H1 (cell line): ENCODE results near the gene MSL1. TPM values are rescaled to one million over a fixed set of nuclear protein-coding genes. Genes with fewer than 3 reads are reported as not detected.

Source experiments
- CTCF ChIA-PET: fragments of 300-600 bp; sonication (Branson Sonifier 250); formaldehyde crosslinking; loops from one replicate; lab custom pipeline; 2021; ENCODE audit not compliant: partially characterized antibody; lab: Charles Lee
- POLR2A ChIA-PET: fragments of 300-600 bp; sonication (Branson Sonifier 250); formaldehyde crosslinking; loops from one replicate; lab custom pipeline; 2021; ENCODE audit warnings: inconsistent platforms; ENCODE audit not compliant: partially characterized antibody; lab: Charles Lee
- DNase-seq, 2 experiments: peaks; one replicate each; pipeline versions ENCODE4 v3.0.0 to v3.0.0-alpha.2; 2010 to 2022; ENCODE audit warnings: low spot score in 2 of 2, low read depth in 1 of 2, mixed read lengths in 1 of 2
- FAIRE-seq: peaks from 2 replicates; lab custom pipeline; 2011; peaks lifted over from hg19 to GRCh38; lab: Jason Lieb, UNC
- H2AFZ ChIP-seq: 2 replicates; pipeline ENCODE4 v1.8.1; 2012; ENCODE audit warnings: low read length, inconsistent platforms
- H2AK5ac ChIP-seq: 2 replicates; pipeline ENCODE4 v1.6.1; 2013; ENCODE audit warnings: low read depth, low read length
- H2BK120ac ChIP-seq: replicated peaks from 2 replicates; pipeline ENCODE3; 2013; ENCODE audit warnings: low read depth, low read length, inconsistent platforms
- H2BK12ac ChIP-seq: 2 replicates; pipeline ENCODE4 v1.6.1; 2013; ENCODE audit warnings: low read depth, low read length
- H2BK15ac ChIP-seq: 2 replicates; pipeline ENCODE4 v1.6.1; 2013; ENCODE audit warnings: low read length
- H2BK20ac ChIP-seq: 2 replicates; pipeline ENCODE4 v1.6.1; 2013; ENCODE audit warnings: low read length
- H2BK5ac ChIP-seq: 2 replicates; pipeline ENCODE4 v1.6.1; 2013; ENCODE audit warnings: low read depth, low read length
- H3K14ac ChIP-seq: 2 replicates; pipeline ENCODE4 v1.6.1; 2013; ENCODE audit warnings: inconsistent platforms; ENCODE audit not compliant: insufficient read length
- H3K18ac ChIP-seq: 2 replicates; pipeline ENCODE4 v1.6.1; 2013; ENCODE audit warnings: low read length; ENCODE audit errors: extremely low read depth
- H3K23ac ChIP-seq: 2 replicates; pipeline ENCODE4 v1.6.1; 2013; ENCODE audit warnings: inconsistent platforms; ENCODE audit not compliant: insufficient read length
- H3K23me2 ChIP-seq: 2 replicates; pipeline ENCODE4 v1.6.1; 2013; ENCODE audit warnings: low read depth, low read length
- H3K27ac ChIP-seq: 2 replicates; pipeline ENCODE4 v1.6.1; 2011; ENCODE audit warnings: low read depth, low read length, inconsistent platforms
- H3K27me3 ChIP-seq, 4 experiments: replicated peaks in 1 of 4; 1 replicate in 1 of 4; 2 replicates in 3 of 4; pipeline versions ENCODE4 v1.6.1 to v1.8.1; 2011 to 2013; ENCODE audit warnings: low read length in 3 of 4, mild to moderate bottlenecking in 3 of 4, inconsistent platforms in 2 of 4, mixed read lengths in 2 of 4, moderate library complexity in 1 of 4; ENCODE audit not compliant: control insufficient read depth in 3 of 4, insufficient read depth in 3 of 4; ENCODE audit errors: extremely low read depth in 1 of 4
- H3K36me3 ChIP-seq, 4 experiments: 2 replicates each; pipeline versions ENCODE4 v1.6.1 to v1.8.1; 2011 to 2013; ENCODE audit warnings: mild to moderate bottlenecking in 4 of 4, low read length in 3 of 4, moderate library complexity in 2 of 4, control low read depth in 1 of 4, inconsistent platforms in 1 of 4; ENCODE audit not compliant: insufficient read depth in 4 of 4, control insufficient read depth in 2 of 4
- H3K4ac ChIP-seq: replicated peaks from 2 replicates; pipeline ENCODE3; 2013; ENCODE audit warnings: low read length, low read depth, mixed read lengths, inconsistent platforms; ENCODE audit not compliant: insufficient read length
- H3K4me1 ChIP-seq, 4 experiments: replicated peaks in 1 of 4; 1 replicate in 1 of 4; 2 replicates in 3 of 4; pipeline versions ENCODE4 v1.6.1 to v1.8.1; 2011 to 2013; ENCODE audit warnings: low read length in 3 of 4, inconsistent platforms in 2 of 4, mixed read lengths in 1 of 4; ENCODE audit not compliant: insufficient read depth in 4 of 4, control insufficient read depth in 3 of 4
- H3K4me2 ChIP-seq, 2 experiments: 2 replicates each; pipeline versions ENCODE4 v1.6.1 to v1.8.1; 2011 to 2013; ENCODE audit warnings: low read depth in 2 of 2, low read length in 2 of 2, control low read depth in 1 of 2, inconsistent platforms in 1 of 2, mild to moderate bottlenecking in 1 of 2; ENCODE audit not compliant: insufficient read depth in 1 of 2
- H3K4me3 ChIP-seq, 4 experiments: fragments of 200-600, 300-600 bp in 1 of 4; sonication (generic), shearing (Covaris generic), sonication (Bioruptor Twin) in 1 of 4; 2 replicates each; pipeline versions ENCODE4 v1.5.1 to v1.8.1; 2011 to 2016; ENCODE audit warnings: low read length in 4 of 4, low read depth in 3 of 4, control low read depth in 2 of 4, inconsistent platforms in 2 of 4, mild to moderate bottlenecking in 2 of 4, mixed read lengths in 1 of 4, moderate library complexity in 1 of 4; ENCODE audit not compliant: insufficient read depth in 2 of 4; ENCODE audit errors: extremely low read depth in 1 of 4
- H3K56ac ChIP-seq: replicated peaks from 2 replicates; pipeline ENCODE3; 2013; ENCODE audit warnings: low read depth, mild to moderate bottlenecking, mixed read lengths, low read length, inconsistent platforms; ENCODE audit not compliant: insufficient read length
- H3K79me1 ChIP-seq: 2 replicates; pipeline ENCODE4 v1.6.1; 2013; ENCODE audit warnings: low read depth, low read length, control low read depth
- H3K79me2 ChIP-seq, 2 experiments: 2 replicates each; pipeline versions ENCODE4 v1.6.1 to v1.8.1; 2012 to 2013; ENCODE audit warnings: low read length in 2 of 2, mild to moderate bottlenecking in 2 of 2, inconsistent platforms in 1 of 2; ENCODE audit not compliant: insufficient read depth in 2 of 2, control insufficient read depth in 1 of 2
- H3K9ac ChIP-seq, 4 experiments: replicated peaks in 1 of 4; 1 replicate in 1 of 4; 2 replicates in 3 of 4; pipeline versions ENCODE4 v1.6.1 to v1.8.1; 2011 to 2013; ENCODE audit warnings: low read depth in 3 of 4, low read length in 3 of 4, control low read depth in 2 of 4, mild to moderate bottlenecking in 2 of 4, moderate library complexity in 2 of 4, inconsistent platforms in 1 of 4; ENCODE audit errors: extremely low read depth in 1 of 4
- H3K9me3 ChIP-seq, 2 experiments: 2 replicates each; pipeline versions ENCODE4 v1.6.1 to v1.8.1; 2012 to 2013; ENCODE audit warnings: mild to moderate bottlenecking in 2 of 2, moderate library complexity in 2 of 2, control low read depth in 1 of 2, inconsistent platforms in 1 of 2, low read depth in 1 of 2, low read length in 1 of 2, mixed read lengths in 1 of 2; ENCODE audit not compliant: insufficient read depth in 2 of 2
- H4K20me1 ChIP-seq, 2 experiments: replicated peaks in 1 of 2; 2 replicates each; pipeline versions ENCODE3 to v1.8.1; 2011 to 2013; ENCODE audit warnings: inconsistent platforms in 2 of 2, low read length in 2 of 2, mild to moderate bottlenecking in 1 of 2; ENCODE audit not compliant: insufficient read depth in 2 of 2, control insufficient read depth in 1 of 2
- H4K5ac ChIP-seq: 2 replicates; pipeline ENCODE4 v1.6.1; 2013; ENCODE audit warnings: low read length, low read depth, mixed read lengths, inconsistent platforms; ENCODE audit not compliant: insufficient read length
- H4K8ac ChIP-seq: 2 replicates; pipeline ENCODE4 v1.8.0; 2013; ENCODE audit warnings: mild to moderate bottlenecking, moderate library complexity, low read length, inconsistent platforms; ENCODE audit not compliant: insufficient read depth; ENCODE audit errors: extremely low read depth
- H4K91ac ChIP-seq: replicated peaks from 2 replicates; pipeline ENCODE3; 2013; ENCODE audit warnings: low read length, mixed read lengths, inconsistent platforms; ENCODE audit not compliant: insufficient read length
- ASH2L ChIP-seq: fragments of 200-600, 300-600 bp; sonication (generic); IDR thresholded peaks from one replicate; pipeline ENCODE4 v1.7.1; 2017; ENCODE audit warnings: low read length
- CHD2 ChIP-seq: IDR thresholded peaks from 2 replicates; pipeline ENCODE4 v1.6.1; 2012; ENCODE audit warnings: low read length, improper control_type of control experiment
- CTBP2 ChIP-seq: IDR thresholded peaks from 2 replicates; pipeline ENCODE4 v1.7.0; 2011; ENCODE audit warnings: borderline replicate concordance, mild to moderate bottlenecking, moderate library complexity, mixed read lengths, low read length; ENCODE audit not compliant: insufficient read depth, insufficient read length
- EGR1 ChIP-seq: IDR thresholded peaks from 2 replicates; pipeline ENCODE4 v1.6.1; 2011; ENCODE audit warnings: low read depth, low read length, borderline replicate concordance
- EZH2 ChIP-seq: fragments of 200-600 bp; sonication (generic); IDR thresholded peaks from 2 replicates; pipeline ENCODE4 v1.7.1; 2012; ENCODE audit warnings: low read depth, mild to moderate bottlenecking, moderate library complexity, low read length, inconsistent platforms; ENCODE audit not compliant: severe bottlenecking
- GTF2F1 ChIP-seq: IDR thresholded peaks from 2 replicates; pipeline ENCODE4 v1.6.1; 2012; ENCODE audit warnings: low read depth, low read length, improper control_type of control experiment, borderline replicate concordance
- KDM4A ChIP-seq: IDR thresholded peaks from one replicate; pipeline ENCODE4 v1.7.1; 2012; ENCODE audit warnings: low read depth, mild to moderate bottlenecking, moderate library complexity, low read length, inconsistent platforms; ENCODE audit not compliant: severe bottlenecking
- PHF8 ChIP-seq: fragments of 200-600 bp; sonication (generic); conservative IDR thresholded peaks from 2 replicates; pipeline ENCODE4 v1.7.1; 2012; ENCODE audit warnings: low read depth, mild to moderate bottlenecking, inconsistent platforms, low read length, moderate library complexity
- RBBP5 ChIP-seq: IDR thresholded peaks from 2 replicates; pipeline ENCODE4 v1.7.1; 2012; ENCODE audit warnings: low read depth, mild to moderate bottlenecking, inconsistent platforms, low read length, moderate library complexity, borderline replicate concordance
- SP4 ChIP-seq: IDR thresholded peaks from 2 replicates; pipeline ENCODE4 v1.6.1; 2012; ENCODE audit warnings: low read length, inconsistent platforms
- YY1 ChIP-seq: IDR thresholded peaks from 2 replicates; pipeline ENCODE4 v1.6.1; 2011; ENCODE audit warnings: low read depth, mild to moderate bottlenecking, low read length
- WGBS, 2 experiments: shearing (Covaris generic) in 1 of 2; methylation state at CpG; one replicate each; pipeline versions ENCODE4 v1.1.6 to v1.1.7; 2013 to 2015; ENCODE audit warnings: low lambda C conversion rate in 2 of 2, mixed read lengths in 2 of 2, inconsistent platforms in 1 of 2, low coverage in 1 of 2, missing lambda C conversion rate in 1 of 2; ENCODE audit not compliant: insufficient replicate concordance in 2 of 2, insufficient coverage in 1 of 2, insufficient read length in 1 of 2; ENCODE audit errors: extremely low coverage in 1 of 2, missing lambda C conversion rate in 1 of 2; 5-methylcytosine and 5-hydroxymethylcytosine counted together
- polyA plus RNA-seq, 7 experiments: library from polyadenylated mRNA; depleted of rRNA in 3 of 7; stranded (reverse) in 5 of 7; unstranded in 2 of 7; fragments of >200 nt in 5 of 7; fragments of 200-250 nt in 2 of 7; gene quantifications; 1 replicate in 5 of 7; 2 replicates in 1 of 7; 4 replicates in 1 of 7; pipeline versions ENCODE4 v1.2.1 to v1.2.3, GENCODE V29; 2011 to 2013; ENCODE audit warnings: missing spikeins in 2 of 7, mixed read lengths in 2 of 7
- total RNA-seq: library from RNA; stranded (reverse); fragmentation: NEBNext Ultra II Directional; extraction: Animal tissue kit (Norgen Biotek cat#: 25700); gene quantifications from 2 replicates; pipeline ENCODE4 v1.2.1, GENCODE V29; 2021

The MSL1 gene
- total and polyA plus RNA-seq, 2 of the 8 experiments (the other 6 are each of a cell fraction or from before 2014, with no cell fraction given): 24.1 to 66.5 TPM

DNA sequence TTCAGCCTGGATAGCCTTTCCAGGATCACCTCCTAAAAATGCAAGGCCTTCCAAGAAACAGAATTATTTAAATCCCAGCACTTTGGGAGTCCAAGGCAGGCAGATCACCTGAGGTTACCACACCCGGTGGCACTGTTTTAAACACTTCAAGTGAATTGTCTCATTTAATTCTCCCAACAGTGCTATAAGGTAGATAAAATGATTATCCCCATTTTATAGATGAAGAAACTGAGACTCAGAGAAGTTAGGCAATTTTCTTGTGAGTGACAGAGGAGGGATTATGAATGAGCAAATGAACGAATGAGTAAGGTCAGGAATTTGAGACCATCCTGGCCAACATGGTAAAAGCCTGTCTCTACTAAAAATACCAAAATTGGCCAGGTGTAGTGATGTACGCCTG lies 42.2 kb upstream of the MSL1 start:
- CTCF ChIA-PET: interaction anchor here (4.2 to 38.4 kb wide), 4 partner anchors 10 to 45 kb away, joined by 19 to 876 read pairs (median 304); partner anchors contain the start of genes MED24 and THRA
- no peaks in the 10 kb centered on the region for H3K79me2 ChIP-seq
- no peak for TF ChIP-seq ASH2L
- TF ChIP-seq EGR1: no peak
- no peak for TF ChIP-seq SP4
- TF ChIP-seq YY1: no peak
- TF ChIP-seq RBBP5: no peak
- no peak for TF ChIP-seq GTF2F1
- TF ChIP-seq KDM4A: no peak
- TF ChIP-seq EZH2: no peak
- no peak for TF ChIP-seq CTBP2
- no peak for TF ChIP-seq CHD2
- no peak for TF ChIP-seq PHF8

More for the DNA sequence above, 42.2 kb upstream of the MSL1 start:
- no peak overlapping the region for H3K23ac ChIP-seq
- WGBS, 2 experiments: 88% methylated on average over 3 of the region's 3 CpGs; no CpG with 5 or more reads in 1 of the 2 experiments
- DNase-seq (no peak), FAIRE-seq (no peak)
- H2BK5ac ChIP-seq: no peak overlapping the region
- H3K9ac ChIP-seq: no peak overlapping the region
- no peak overlapping the region for H3K18ac ChIP-seq
- no peak overlapping the region for H2BK120ac ChIP-seq
- H3K4ac ChIP-seq: no peak overlapping the region
- H2BK20ac ChIP-seq: no peak overlapping the region
- H4K20me1 ChIP-seq: no peaks in the 10 kb centered on the region
- no peak overlapping the region for H3K56ac ChIP-seq
- no peak overlapping the region for H2BK15ac ChIP-seq
- H3K9me3 ChIP-seq: no peaks in the 10 kb centered on the region
- H4K91ac ChIP-seq: no peak overlapping the region
- no peak overlapping the region for H2BK12ac ChIP-seq
- H2AK5ac ChIP-seq: no peak overlapping the region
- H3K14ac ChIP-seq: no peak overlapping the region
- H3K4me2 ChIP-seq: no peak overlapping the region
- no peaks in the 10 kb centered on the region for H3K36me3 ChIP-seq
- H3K4me1 ChIP-seq: peaks cover 0 to 14% (median 9%) of the 10 kb centered on the region in 4 experiments; a peak in 6 of 7 replicates
- no peaks in the 10 kb centered on the region for H3K27me3 ChIP-seq
- H2AFZ ChIP-seq: no peak overlapping the region
- no peak overlapping the region for H4K5ac ChIP-seq
- H3K79me1 ChIP-seq: no peaks in the 10 kb centered on the region
- no peak overlapping the region for H3K27ac ChIP-seq
- POLR2A ChIA-PET: interaction anchor here (0.6 kb wide), 1 partner anchor 16 kb away, joined by 3 read pairs; no protein-coding TSS in a partner anchor
- no peak overlapping the region for H3K4me3 ChIP-seq
- no peaks in the 10 kb centered on the region for H3K23me2 ChIP-seq
- H4K8ac ChIP-seq: no peak overlapping the region
